Heart left ventricle (tissue), 16 donors: ENCODE results near the gene WLS. TPM values are rescaled to one million over a fixed set of nuclear protein-coding genes. Genes with fewer than 3 reads are reported as not detected.

Experiments
- ATAC-seq, 4 donors: fragments of 200-7000 bp; cut with Tn5 transposase; one replicate each; pipeline ENCODE4 v1.9.1; 2020 to 2022; ENCODE audit warnings: moderate library complexity in 4 of 4, mild to moderate bottlenecking in 3 of 4, moderate number of reproducible peaks in 1 of 4
- DNase-seq, 5 donors: peaks; one replicate each; pipeline ENCODE4 v3.0.0-alpha.2; 2020
- H3K27ac ChIP-seq, 12 donors: fragments of 200-600 bp; sonication (generic) in 4 of 12; one replicate each; pipeline versions ENCODE4 v1.5.0 to v1.8.0; 2016 to 2022; ENCODE audit warnings: mild to moderate bottlenecking in 2 of 12
- H3K27me3 ChIP-seq, 9 donors: fragments of 200-600 bp; sonication (generic) in 2 of 9; one replicate each; pipeline versions ENCODE4 v1.5.1 to v1.8.0; 2016 to 2022; ENCODE audit warnings: mild to moderate bottlenecking in 3 of 9
- H3K36me3 ChIP-seq, 9 donors: fragments of 200-600 bp; sonication (generic) in 2 of 9; one replicate each; pipeline versions ENCODE4 v1.5.0 to v1.8.0; 2018 to 2022; ENCODE audit warnings: mild to moderate bottlenecking in 2 of 9
- H3K4me1 ChIP-seq, 12 donors: fragments of 200-600 bp; sonication (generic) in 4 of 12; one replicate each; pipeline versions ENCODE4 v1.5.0 to v1.8.0; 2016 to 2022; ENCODE audit warnings: mild to moderate bottlenecking in 3 of 12
- H3K4me3 ChIP-seq, 12 donors: fragments of 200-600 bp; sonication (generic) in 4 of 12; one replicate each; pipeline versions ENCODE4 v1.5.0 to v1.8.0; 2017 to 2022; ENCODE audit warnings: mild to moderate bottlenecking in 9 of 12, moderate library complexity in 4 of 12
- H3K9me3 ChIP-seq, 12 donors: fragments of 200-600 bp; sonication (generic) in 4 of 12; one replicate each; pipeline versions ENCODE4 v1.5.0 to v1.8.0; 2016 to 2022; ENCODE audit warnings: mild to moderate bottlenecking in 1 of 12
- POLR2A ChIP-seq, 2 donors: fragments of 450-650 bp; IDR thresholded peaks; one replicate each; pipeline ENCODE4 v1.6.1; 2017; ENCODE audit warnings: antibody characterized with exemption in 2 of 2, mild to moderate bottlenecking in 2 of 2, moderate library complexity in 2 of 2
- WGBS, 4 donors: extraction: QIAGEN DNeasy Blood & Tissue Kit in 2 of 4; methylation state at CpG; one replicate each; pipeline versions ENCODE4 v1.1.5 to v1.1.7; 2013 to 2018; 5-methylcytosine and 5-hydroxymethylcytosine counted together
- intact Hi-C, 10 donors: fragments of 100-400 bp; cut with DNase I; formaldehyde crosslinking; loops; one replicate each; pipeline versions ENCODE4 v1.11.1 to v1.14.2; 2022
- polyA plus RNA-seq, 2 donors: library from polyadenylated mRNA; stranded (reverse); fragments of 200-250 nt; gene quantifications; one replicate each; pipeline ENCODE4 v1.2.3, GENCODE V29; 2013
- total RNA-seq, 9 donors: library from RNA; depleted of rRNA in 2 of 9; stranded (reverse); fragments of >200 nt in 2 of 9; fragmentation: NEBNext Ultra II Directional in 3 of 9; extraction: Animal tissue kit (Norgen Biotek cat#: 25700) in 3 of 9; gene quantifications; one replicate each; pipeline versions ENCODE4 v1.1.0 to v1.2.4, GENCODE V29; 2016 to 2023
- TF ChIP-seq, protein P1 (sequence below), 12 donors: fragments of 200-600 bp; sonication (generic) in 4 of 12; IDR thresholded peaks; one replicate each; pipeline versions ENCODE4 v1.5.0 to v1.8.0; 2018 to 2022; ENCODE audit warnings: antibody characterized with exemption in 12 of 12, mild to moderate bottlenecking in 5 of 12
- donor health status: ischemic (EF 13 %, LVEDD 7.1; RV severe dilation, severe dysfunction).
- donor health status: healthy with polysubstance abuse.
- donor health status: DM: no; HTN: yes; CAD: no.
- donor health status: DM: no; HTN: no; CAD: no.
- donor health status: ischemic (EF 25% LVEDD 6.9; RV normal size, moderate dysfunction).
- donor health status: ischemic (EF 25% LVEDD 5.7; RV mildly dilated, moderate dysfunction).
- donor health status: healthy.
- donor health status: DM: yes; HTN: yes; CAD: no.
- donor health status: ischemic (EF 35%, LVEDD 5.7; RV mildly dilated, moderate dysfunction).
- donor health status: nonischemic (EF 11% LVEDD 7.7; RV severe dilation, severe dysfunction).
- donor health status: DM: yes; HTN: yes; CAD: no.
- donor health status: PGD.
- donor health status: ischemic (EF 29% LVEDD 5.4; RV normal size, mild dysfunction).
- donor health status: nonischemic (EF 23%, LVEDD 6.1; RV moderate dilation, normal function).

Gene WLS
- total and polyA plus RNA-seq, 11 donors: 36.5 to 115 (median 101) TPM

- no peak for TF ChIP-seq POLR2A (IDR thresholded peaks at IDR 0.05)
- DNase-seq (no peak), ATAC-seq (peak in 3 of 4 donors; percentile 76 to 88 (median 76))
- H3K27ac ChIP-seq: no peak overlapping the region
- intact Hi-C loops: no loop called here
- H3K36me3 ChIP-seq: peaks cover 0 to 8% (median 0%) of the 10 kb centered on the region in 9 donors
- peaks cover 0 to 6% (median 0%) of the 10 kb centered on the region in 12 donors for H3K4me1 ChIP-seq
- H3K9me3 ChIP-seq: peaks cover 0 to 5% (median 0%) of the 10 kb centered on the region in 12 donors
- H3K27me3 ChIP-seq: no peaks in the 10 kb centered on the region
- H3K4me3 ChIP-seq: no peak overlapping the region
Observed at GRCh38 chr1:68093737-68094136, 138.6 kb downstream of the WLS start.

- intact Hi-C loops: no loop called here
- no peaks in the 10 kb centered on the region for H3K36me3 ChIP-seq
- H3K27me3 ChIP-seq: no peaks in the 10 kb centered on the region
- H3K4me3 ChIP-seq: no peak overlapping the region
- WGBS, 4 donors: 64 to 72% (median 67%) methylated on average over 4 of the region's 4 CpGs
- H3K27ac ChIP-seq: no peak overlapping the region
- peaks cover 0 to 8% (median 0%) of the 10 kb centered on the region in 12 donors for H3K9me3 ChIP-seq
- no peaks in the 10 kb centered on the region for H3K4me1 ChIP-seq
- DNase-seq (no peak), ATAC-seq (no peak)
- no peak for TF ChIP-seq POLR2A (IDR thresholded peaks at IDR 0.05)
- TF ChIP-seq, protein P1, sequence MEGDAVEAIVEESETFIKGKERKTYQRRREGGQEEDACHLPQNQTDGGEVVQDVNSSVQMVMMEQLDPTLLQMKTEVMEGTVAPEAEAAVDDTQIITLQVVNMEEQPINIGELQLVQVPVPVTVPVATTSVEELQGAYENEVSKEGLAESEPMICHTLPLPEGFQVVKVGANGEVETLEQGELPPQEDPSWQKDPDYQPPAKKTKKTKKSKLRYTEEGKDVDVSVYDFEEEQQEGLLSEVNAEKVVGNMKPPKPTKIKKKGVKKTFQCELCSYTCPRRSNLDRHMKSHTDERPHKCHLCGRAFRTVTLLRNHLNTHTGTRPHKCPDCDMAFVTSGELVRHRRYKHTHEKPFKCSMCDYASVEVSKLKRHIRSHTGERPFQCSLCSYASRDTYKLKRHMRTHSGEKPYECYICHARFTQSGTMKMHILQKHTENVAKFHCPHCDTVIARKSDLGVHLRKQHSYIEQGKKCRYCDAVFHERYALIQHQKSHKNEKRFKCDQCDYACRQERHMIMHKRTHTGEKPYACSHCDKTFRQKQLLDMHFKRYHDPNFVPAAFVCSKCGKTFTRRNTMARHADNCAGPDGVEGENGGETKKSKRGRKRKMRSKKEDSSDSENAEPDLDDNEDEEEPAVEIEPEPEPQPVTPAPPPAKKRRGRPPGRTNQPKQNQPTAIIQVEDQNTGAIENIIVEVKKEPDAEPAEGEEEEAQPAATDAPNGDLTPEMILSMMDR (IDR thresholded peaks at IDR 0.05): no peak
Observed at GRCh38 chr1:68087184-68087583, 145.1 kb downstream of the WLS start.

DNA sequence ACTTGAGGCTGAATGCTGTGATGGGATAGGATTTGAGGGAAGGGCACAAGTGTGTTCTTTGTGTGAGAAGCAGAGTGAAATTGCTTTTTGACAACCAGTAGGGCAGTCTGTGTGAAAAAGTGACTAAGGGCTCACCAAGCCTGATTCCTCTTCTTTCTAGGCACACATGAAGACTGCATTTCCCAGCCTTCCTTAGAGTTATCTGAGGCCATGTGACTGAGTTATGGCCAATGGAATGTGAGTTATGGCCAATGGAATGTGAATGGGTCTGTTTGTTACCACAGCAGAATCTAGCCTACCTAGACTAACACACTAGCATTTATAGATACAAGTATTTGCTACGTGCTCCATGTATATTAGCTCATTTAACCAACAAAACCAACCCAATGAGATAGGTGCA, 146.6 kb downstream of the WLS start:
- no peak for DNase-seq
- no peaks in the 10 kb centered on the region for H3K36me3 ChIP-seq
- WGBS, 4 donors: 80 to 98% (median 95%) methylated on average over 1 of the region's 1 CpG
- no peak overlapping the region for H3K27ac ChIP-seq
- intact Hi-C loops: no loop called here
- no peak for ATAC-seq
- no peaks in the 10 kb centered on the region for H3K27me3 ChIP-seq
- peaks cover 0 to 8% (median 0%) of the 10 kb centered on the region in 12 donors for H3K9me3 ChIP-seq
- TF ChIP-seq, protein P1 (IDR thresholded peaks at IDR 0.05): no peak
- TF ChIP-seq POLR2A (IDR thresholded peaks at IDR 0.05): no peak
- no peaks in the 10 kb centered on the region for H3K4me1 ChIP-seq
- no peak overlapping the region for H3K4me3 ChIP-seq

GRCh38 chr1:68083686-68084085, 148.6 kb downstream of the WLS start:
- H3K27ac ChIP-seq: no peak overlapping the region
- intact Hi-C loops: loop anchor here in 1 of 10 donors (5.0 kb wide), 1 partner anchor 584 kb away; no protein-coding TSS in a partner anchor
- no peak overlapping the region for H3K4me3 ChIP-seq
- no peaks in the 10 kb centered on the region for H3K4me1 ChIP-seq
- peaks cover 0 to 5% (median 0%) of the 10 kb centered on the region in 12 donors for H3K9me3 ChIP-seq
- DNase-seq: no peak
- H3K27me3 ChIP-seq: no peaks in the 10 kb centered on the region
- no peak for TF ChIP-seq POLR2A (IDR thresholded peaks at IDR 0.05)
- TF ChIP-seq, protein P1 (IDR thresholded peaks at IDR 0.05): no peak
- no peak for ATAC-seq
- 46 to 59% (median 52%) methylated on average over 2 of the region's 2 CpGs for WGBS, 4 donors
- no peaks in the 10 kb centered on the region for H3K36me3 ChIP-seq

GRCh38 chr1:68081775-68082283, 150.5 kb downstream of the WLS start:
- Histone ChIP-seq H3K9me3 (no peaks in the 10 kb centered on the region), H3K27me3 (no peaks in the 10 kb centered on the region), H3K4me3 (no peak overlapping the region), H3K27ac (no peak overlapping the region), H3K36me3 (no peaks in the 10 kb centered on the region), H3K4me1 (no peaks in the 10 kb centered on the region)
- no peak for ATAC-seq
- DNase-seq: no peak
- TF ChIP-seq, protein P1 (IDR thresholded peaks at IDR 0.05): no peak
- TF ChIP-seq POLR2A (IDR thresholded peaks at IDR 0.05): no peak
- intact Hi-C loops: loop anchor here in 1 of 10 donors (5.0 kb wide), 1 partner anchor 585 kb away; no protein-coding TSS in a partner anchor
